GM13977 (cell line): ENCODE results near the gene ELP1.

Source experiments
- DNase-seq: peaks from one replicate; pipeline ENCODE4 v3.0.0; 2012; ENCODE audit warnings: low spot score
- CTCF ChIP-seq: IDR thresholded peaks from 2 replicates; pipeline ENCODE4 v1.5.1; 2012; ENCODE audit warnings: mild to moderate bottlenecking, control low read depth; ENCODE audit not compliant: insufficient read depth; ENCODE audit errors: extremely low read depth, missing control alignments
- in situ Hi-C: fragments of 300-500 bp; cut with MboI; formaldehyde crosslinking; loops from one replicate; pipeline ENCODE4 v1.12.0; 2022; ENCODE audit warnings: low sequenced_read_pairs, low pct_unique_long_range_greater_than_20kb, mixed read lengths, inconsistent platforms; ENCODE audit not compliant: unreplicated experiment

ELP1 gene

GRCh38 chr9:108857572-108857971 is 76.4 kb downstream of the ELP1 start:
- no peak for DNase-seq
- in situ Hi-C loops, result no loop called here
- TF ChIP-seq CTCF, result no peak

GRCh38 chr9:108855888-108856287 is 78.0 kb downstream of the ELP1 start, which contains the start of gene ACTL7B:
ACTL7B (minus strand) TSS chr9:108855986; CDS start chr9:108855930, 56 bp downstream.
- TF ChIP-seq CTCF, result no peak
- DNase-seq, result no peak
- in situ Hi-C loops, result no loop called here

GRCh38 chr9:108855529-108855886 is 78.4 kb downstream of the ELP1 start:
- DNase-seq, result no peak

GRCh38 chr9:108854641-108855528 is 79.0 kb downstream of the ELP1 start:
- in situ Hi-C loops, result no loop called here
- TF ChIP-seq CTCF, result no peak
- no peak for DNase-seq

More at GRCh38 chr9:108855529-108855886, 78.4 kb downstream of the ELP1 start:
- in situ Hi-C loops, result no loop called here
- no peak for TF ChIP-seq CTCF

- DNase-seq, result no peak
- TF ChIP-seq CTCF, result no peak
- in situ Hi-C loops, result no loop called here
These were observed 79.8 kb downstream of the ELP1 start for GRCh38 chr9:108854094-108854493.

GRCh38 chr9:108852079-108852478 is 81.8 kb downstream of the ELP1 start:
- DNase-seq, result no peak
- TF ChIP-seq CTCF, result no peak
- in situ Hi-C loops, result no loop called here
